Measurements from ENCODE around the gene SUPT7L. TPM values are rescaled to one million over a fixed set of nuclear protein-coding genes. Genes with fewer than 3 reads are reported as not detected.

SUPT7L gene
- total RNA-seq, 1 experiment from 2014 or later = 25.2 TPM

DNA sequence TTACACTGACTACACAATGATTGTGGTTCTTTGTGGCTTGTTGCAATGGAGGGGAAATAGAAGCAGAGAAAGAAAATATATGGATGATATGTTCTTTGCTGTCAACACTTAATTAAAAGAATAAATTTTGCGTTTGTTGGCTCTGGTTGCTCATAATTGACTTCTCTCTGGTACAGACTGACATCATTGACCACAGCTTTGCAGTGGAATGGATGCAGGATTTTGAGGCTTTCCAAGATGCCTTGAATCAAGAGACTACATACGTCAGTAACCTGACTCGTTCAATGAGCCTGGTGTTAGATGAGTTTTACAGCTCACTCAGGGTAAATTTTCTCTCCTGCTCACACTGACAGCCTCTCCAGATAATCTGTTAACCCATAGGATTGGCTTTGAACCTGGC lies 24.7 kb downstream of the SUPT7L start:
- H3K4me2 ChIP-seq (ENCODE audit: low read length) = no peak overlapping the region
- intact Hi-C loops (cut with micrococcal nuclease) = no loop called here
- no peak for TF ChIP-seq EZH2phosphoT487 (IDR thresholded peaks at IDR 0.05; ENCODE audit: borderline replicate concordance)
- no peak for ATAC-seq
- no peaks in the 10 kb centered on the region for H3K9me2 ChIP-seq (ENCODE audit: insufficient read depth)
- POLR2A ChIA-PET = no interaction called here
- no TSS peak for BruUV-seq (replicated peaks)
- H3K79me2 ChIP-seq (ENCODE audit: insufficient read depth, low read length) = no peaks in the 10 kb centered on the region; the same call in none of the 2 replicates
- H3K9ac ChIP-seq (ENCODE audit: low read length) = no peak overlapping the region
- RAD21 ChIA-PET (ENCODE audit: low non-redundant PET in 1 of 2, low total read pairs in 2 of 2, uncharacterized antibody in 2 of 2, unreplicated experiment in 2 of 2) = no interaction called here
- H4K20me1 ChIP-seq (ENCODE audit: insufficient read depth) = no peaks in the 10 kb centered on the region
- CTCF ChIA-PET = no interaction called here
- no peak overlapping the region for H2AFZ ChIP-seq (ENCODE audit: low read depth, low read length, poor library complexity, severe bottlenecking)
- H3K4me3 ChIP-seq (replicated peaks in 1 of 2; ENCODE audit: low read depth in 1 of 2, low read length in 2 of 2) = no peak overlapping the region
- no peak overlapping the region for H3K27ac ChIP-seq (ENCODE audit: low read depth, low read length)
- DNase-seq (ENCODE audit: low read depth, low spot score) = no peak
- H3K27me3 ChIP-seq (ENCODE audit: insufficient read depth, low read length) = no peaks in the 10 kb centered on the region
- H3K9me3 ChIP-seq (ENCODE audit: control insufficient read depth in 1 of 2, insufficient read depth in 1 of 2, low read depth in 1 of 2, low read length in 2 of 2) = no peaks in the 10 kb centered on the region
- peaks cover 46 to 53% of the 10 kb centered on the region in 2 experiments; a peak in 3 of 4 replicates for H3K36me3 ChIP-seq (ENCODE audit: control insufficient read depth in 1 of 2, insufficient read depth in 2 of 2, low read length in 2 of 2)
- no peaks in the 10 kb centered on the region for H3K4me1 ChIP-seq (ENCODE audit: control insufficient read depth in 1 of 2, insufficient read depth in 2 of 2, low read length in 2 of 2)

DNA sequence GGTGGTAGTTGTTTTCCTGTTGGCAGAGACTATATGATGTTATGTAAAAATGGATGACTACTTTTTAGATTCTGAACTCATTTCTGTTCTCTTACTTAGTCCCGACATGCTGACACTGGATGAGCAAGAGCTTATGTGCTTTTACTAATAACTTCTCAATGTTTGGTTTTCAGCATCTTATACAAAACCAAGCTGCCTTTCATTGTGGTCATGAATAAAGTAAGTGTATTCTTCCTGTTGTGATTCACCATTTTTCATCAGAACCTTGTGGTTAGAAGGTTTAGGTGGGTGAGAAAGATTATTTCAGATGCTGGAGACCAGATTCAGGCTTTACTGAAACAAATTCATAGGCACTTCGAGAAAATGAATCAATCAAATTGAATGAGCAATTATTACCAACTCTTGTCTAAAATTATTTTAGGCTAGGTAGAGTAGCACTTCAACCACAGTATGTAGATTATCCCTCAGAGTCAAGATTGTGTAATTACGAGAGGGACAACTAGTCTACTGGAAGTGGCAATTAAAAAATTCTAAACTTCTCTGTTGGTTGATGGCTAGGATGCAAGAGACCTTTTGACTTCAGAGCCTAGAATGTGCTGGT lies 25.3 kb downstream of the SUPT7L start:
- H3K9me2 ChIP-seq (ENCODE audit: insufficient read depth) = no peaks in the 10 kb centered on the region
- ChIA-PET POLR2A (no interaction called here), CTCF (no interaction called here)
- TF ChIP-seq POLR2AphosphoS5 (IDR thresholded peaks at IDR 0.05; ENCODE audit: low read depth, low read length) (no peak), CBX3 (IDR thresholded peaks at IDR 0.05; ENCODE audit: low read depth) (no peak), CEBPB (IDR thresholded peaks at IDR 0.05; ENCODE audit: low read depth) (no peak), SIN3A (IDR thresholded peaks at IDR 0.05; ENCODE audit: low read depth) (no peak), JUND (IDR thresholded peaks at IDR 0.05) (no peak), ELF1 (IDR thresholded peaks at IDR 0.05; ENCODE audit: borderline replicate concordance, low read depth) (no peak)
- TF ChIP-seq, protein P1, sequence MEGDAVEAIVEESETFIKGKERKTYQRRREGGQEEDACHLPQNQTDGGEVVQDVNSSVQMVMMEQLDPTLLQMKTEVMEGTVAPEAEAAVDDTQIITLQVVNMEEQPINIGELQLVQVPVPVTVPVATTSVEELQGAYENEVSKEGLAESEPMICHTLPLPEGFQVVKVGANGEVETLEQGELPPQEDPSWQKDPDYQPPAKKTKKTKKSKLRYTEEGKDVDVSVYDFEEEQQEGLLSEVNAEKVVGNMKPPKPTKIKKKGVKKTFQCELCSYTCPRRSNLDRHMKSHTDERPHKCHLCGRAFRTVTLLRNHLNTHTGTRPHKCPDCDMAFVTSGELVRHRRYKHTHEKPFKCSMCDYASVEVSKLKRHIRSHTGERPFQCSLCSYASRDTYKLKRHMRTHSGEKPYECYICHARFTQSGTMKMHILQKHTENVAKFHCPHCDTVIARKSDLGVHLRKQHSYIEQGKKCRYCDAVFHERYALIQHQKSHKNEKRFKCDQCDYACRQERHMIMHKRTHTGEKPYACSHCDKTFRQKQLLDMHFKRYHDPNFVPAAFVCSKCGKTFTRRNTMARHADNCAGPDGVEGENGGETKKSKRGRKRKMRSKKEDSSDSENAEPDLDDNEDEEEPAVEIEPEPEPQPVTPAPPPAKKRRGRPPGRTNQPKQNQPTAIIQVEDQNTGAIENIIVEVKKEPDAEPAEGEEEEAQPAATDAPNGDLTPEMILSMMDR (IDR thresholded peaks at IDR 0.05 in 2 of 3, conservative IDR thresholded peaks at IDR 0.05 in 1 of 3; ENCODE audit: borderline replicate concordance in 1 of 3, insufficient read depth in 1 of 3, low read depth in 2 of 3, low read length in 2 of 3) = no peak
- TF ChIP-seq, protein P2, sequence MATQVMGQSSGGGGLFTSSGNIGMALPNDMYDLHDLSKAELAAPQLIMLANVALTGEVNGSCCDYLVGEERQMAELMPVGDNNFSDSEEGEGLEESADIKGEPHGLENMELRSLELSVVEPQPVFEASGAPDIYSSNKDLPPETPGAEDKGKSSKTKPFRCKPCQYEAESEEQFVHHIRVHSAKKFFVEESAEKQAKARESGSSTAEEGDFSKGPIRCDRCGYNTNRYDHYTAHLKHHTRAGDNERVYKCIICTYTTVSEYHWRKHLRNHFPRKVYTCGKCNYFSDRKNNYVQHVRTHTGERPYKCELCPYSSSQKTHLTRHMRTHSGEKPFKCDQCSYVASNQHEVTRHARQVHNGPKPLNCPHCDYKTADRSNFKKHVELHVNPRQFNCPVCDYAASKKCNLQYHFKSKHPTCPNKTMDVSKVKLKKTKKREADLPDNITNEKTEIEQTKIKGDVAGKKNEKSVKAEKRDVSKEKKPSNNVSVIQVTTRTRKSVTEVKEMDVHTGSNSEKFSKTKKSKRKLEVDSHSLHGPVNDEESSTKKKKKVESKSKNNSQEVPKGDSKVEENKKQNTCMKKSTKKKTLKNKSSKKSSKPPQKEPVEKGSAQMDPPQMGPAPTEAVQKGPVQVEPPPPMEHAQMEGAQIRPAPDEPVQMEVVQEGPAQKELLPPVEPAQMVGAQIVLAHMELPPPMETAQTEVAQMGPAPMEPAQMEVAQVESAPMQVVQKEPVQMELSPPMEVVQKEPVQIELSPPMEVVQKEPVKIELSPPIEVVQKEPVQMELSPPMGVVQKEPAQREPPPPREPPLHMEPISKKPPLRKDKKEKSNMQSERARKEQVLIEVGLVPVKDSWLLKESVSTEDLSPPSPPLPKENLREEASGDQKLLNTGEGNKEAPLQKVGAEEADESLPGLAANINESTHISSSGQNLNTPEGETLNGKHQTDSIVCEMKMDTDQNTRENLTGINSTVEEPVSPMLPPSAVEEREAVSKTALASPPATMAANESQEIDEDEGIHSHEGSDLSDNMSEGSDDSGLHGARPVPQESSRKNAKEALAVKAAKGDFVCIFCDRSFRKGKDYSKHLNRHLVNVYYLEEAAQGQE (IDR thresholded peaks at IDR 0.05; ENCODE audit: low read depth) = no peak
- TF ChIP-seq, protein P3, sequence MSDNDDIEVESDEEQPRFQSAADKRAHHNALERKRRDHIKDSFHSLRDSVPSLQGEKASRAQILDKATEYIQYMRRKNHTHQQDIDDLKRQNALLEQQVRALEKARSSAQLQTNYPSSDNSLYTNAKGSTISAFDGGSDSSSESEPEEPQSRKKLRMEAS (IDR thresholded peaks at IDR 0.05) = no peak
- TF ChIP-seq, protein P4, sequence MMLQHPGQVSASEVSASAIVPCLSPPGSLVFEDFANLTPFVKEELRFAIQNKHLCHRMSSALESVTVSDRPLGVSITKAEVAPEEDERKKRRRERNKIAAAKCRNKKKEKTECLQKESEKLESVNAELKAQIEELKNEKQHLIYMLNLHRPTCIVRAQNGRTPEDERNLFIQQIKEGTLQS (IDR thresholded peaks at IDR 0.05) = no peak
- TF ChIP-seq, protein P5, sequence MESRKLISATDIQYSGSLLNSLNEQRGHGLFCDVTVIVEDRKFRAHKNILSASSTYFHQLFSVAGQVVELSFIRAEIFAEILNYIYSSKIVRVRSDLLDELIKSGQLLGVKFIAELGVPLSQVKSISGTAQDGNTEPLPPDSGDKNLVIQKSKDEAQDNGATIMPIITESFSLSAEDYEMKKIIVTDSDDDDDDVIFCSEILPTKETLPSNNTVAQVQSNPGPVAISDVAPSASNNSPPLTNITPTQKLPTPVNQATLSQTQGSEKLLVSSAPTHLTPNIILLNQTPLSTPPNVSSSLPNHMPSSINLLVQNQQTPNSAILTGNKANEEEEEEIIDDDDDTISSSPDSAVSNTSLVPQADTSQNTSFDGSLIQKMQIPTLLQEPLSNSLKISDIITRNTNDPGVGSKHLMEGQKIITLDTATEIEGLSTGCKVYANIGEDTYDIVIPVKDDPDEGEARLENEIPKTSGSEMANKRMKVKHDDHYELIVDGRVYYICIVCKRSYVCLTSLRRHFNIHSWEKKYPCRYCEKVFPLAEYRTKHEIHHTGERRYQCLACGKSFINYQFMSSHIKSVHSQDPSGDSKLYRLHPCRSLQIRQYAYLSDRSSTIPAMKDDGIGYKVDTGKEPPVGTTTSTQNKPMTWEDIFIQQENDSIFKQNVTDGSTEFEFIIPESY (IDR thresholded peaks at IDR 0.05; ENCODE audit: extremely low read depth, insufficient replicate concordance, low read length) = no peak

More for the DNA sequence above, 25.3 kb downstream of the SUPT7L start:
- intact Hi-C loops (cut with micrococcal nuclease) = no loop called here
- Histone ChIP-seq H3K27me3 (ENCODE audit: insufficient read depth, low read length) (no peaks in the 10 kb centered on the region), H3K36me3 (ENCODE audit: control insufficient read depth in 1 of 2, insufficient read depth in 2 of 2, low read length in 2 of 2) (peaks cover 47 to 54% of the 10 kb centered on the region in 2 experiments; a peak in 3 of 4 replicates), H3K4me3 (replicated peaks in 1 of 2; ENCODE audit: low read depth in 1 of 2, low read length in 2 of 2) (no peak overlapping the region), H3K9ac (ENCODE audit: low read length) (no peak overlapping the region), H3K4me1 (ENCODE audit: control insufficient read depth in 1 of 2, insufficient read depth in 2 of 2, low read length in 2 of 2) (no peaks in the 10 kb centered on the region), H4K20me1 (ENCODE audit: insufficient read depth) (no peaks in the 10 kb centered on the region), H3K27ac (ENCODE audit: low read depth, low read length) (no peak overlapping the region), H3K9me3 (ENCODE audit: control insufficient read depth in 1 of 2, insufficient read depth in 1 of 2, low read depth in 1 of 2, low read length in 2 of 2) (no peaks in the 10 kb centered on the region), H3K4me2 (ENCODE audit: low read length) (no peak overlapping the region), H3K79me2 (ENCODE audit: insufficient read depth, low read length) (no peaks in the 10 kb centered on the region; the same call in none of the 2 replicates), H2AFZ (ENCODE audit: low read depth, low read length, poor library complexity, severe bottlenecking) (no peak overlapping the region)
- BruUV-seq (replicated peaks) = no TSS peak
- ATAC-seq (no peak), DNase-seq (ENCODE audit: low read depth, low spot score) (no peak)
- RAD21 ChIA-PET (ENCODE audit: low non-redundant PET in 1 of 2, low total read pairs in 2 of 2, uncharacterized antibody in 2 of 2, unreplicated experiment in 2 of 2) = no interaction called here

Measured in HCT116 (cell line).